Colonic mucosa (tissue), 4 donors: ENCODE data around the gene ABCC10. TPM values are rescaled to one million over a fixed set of nuclear protein-coding genes. Genes with fewer than 3 reads are reported as not detected.

Experiments
- DNase-seq: peaks from one replicate; pipeline ENCODE4 v3.0.0-alpha.2; 2020
- H3K27ac ChIP-seq: fragments of 200-600 bp; one replicate; pipeline ENCODE4 v1.8.0; 2021
- H3K27me3 ChIP-seq: fragments of 200-600 bp; one replicate; pipeline ENCODE4 v1.8.0; 2021
- H3K36me3 ChIP-seq: fragments of 200-600 bp; one replicate; pipeline ENCODE4 v1.8.0; 2021
- H3K4me1 ChIP-seq: fragments of 200-600 bp; one replicate; pipeline ENCODE4 v1.8.0; 2021; ENCODE audit warnings: mild to moderate bottlenecking
- H3K4me3 ChIP-seq: fragments of 200-600 bp; one replicate; pipeline ENCODE4 v1.8.0; 2021
- H3K9ac ChIP-seq, 2 donors: one replicate each; pipeline ENCODE4 v1.7.0; 2013; ENCODE audit warnings: control low read depth in 2 of 2, low read depth in 2 of 2, low read length in 2 of 2
- H3K9me3 ChIP-seq: fragments of 200-600 bp; one replicate; pipeline ENCODE4 v1.8.0; 2021
- intact Hi-C: fragments of 100-400 bp; cut with DNase I; formaldehyde crosslinking; loops from one replicate; pipeline ENCODE4 v1.14.1; 2022
- total RNA-seq, 2 donors: library from RNA; stranded (reverse); fragmentation: NEBNext Ultra II Directional in 1 of 2; extraction: Animal tissue kit (Norgen Biotek cat#: 25700) in 1 of 2; gene quantifications; one replicate each; pipeline ENCODE4 v1.2.1, GENCODE V29; 2021
- TF ChIP-seq, protein P1 (sequence below): fragments of 200-600 bp; IDR thresholded peaks from one replicate; pipeline ENCODE4 v1.8.0; 2022; ENCODE audit warnings: antibody characterized with exemption, mild to moderate bottlenecking
- donor health status: healthy.
- donor health status: DM: no; HTN: no; CAD: no.
- donor health status: DM: no; HTN: no; CAD: no.

ABCC10 gene
- total RNA-seq, 2 donors from 2014 or later: 22.9 to 33.9 TPM

DNA sequence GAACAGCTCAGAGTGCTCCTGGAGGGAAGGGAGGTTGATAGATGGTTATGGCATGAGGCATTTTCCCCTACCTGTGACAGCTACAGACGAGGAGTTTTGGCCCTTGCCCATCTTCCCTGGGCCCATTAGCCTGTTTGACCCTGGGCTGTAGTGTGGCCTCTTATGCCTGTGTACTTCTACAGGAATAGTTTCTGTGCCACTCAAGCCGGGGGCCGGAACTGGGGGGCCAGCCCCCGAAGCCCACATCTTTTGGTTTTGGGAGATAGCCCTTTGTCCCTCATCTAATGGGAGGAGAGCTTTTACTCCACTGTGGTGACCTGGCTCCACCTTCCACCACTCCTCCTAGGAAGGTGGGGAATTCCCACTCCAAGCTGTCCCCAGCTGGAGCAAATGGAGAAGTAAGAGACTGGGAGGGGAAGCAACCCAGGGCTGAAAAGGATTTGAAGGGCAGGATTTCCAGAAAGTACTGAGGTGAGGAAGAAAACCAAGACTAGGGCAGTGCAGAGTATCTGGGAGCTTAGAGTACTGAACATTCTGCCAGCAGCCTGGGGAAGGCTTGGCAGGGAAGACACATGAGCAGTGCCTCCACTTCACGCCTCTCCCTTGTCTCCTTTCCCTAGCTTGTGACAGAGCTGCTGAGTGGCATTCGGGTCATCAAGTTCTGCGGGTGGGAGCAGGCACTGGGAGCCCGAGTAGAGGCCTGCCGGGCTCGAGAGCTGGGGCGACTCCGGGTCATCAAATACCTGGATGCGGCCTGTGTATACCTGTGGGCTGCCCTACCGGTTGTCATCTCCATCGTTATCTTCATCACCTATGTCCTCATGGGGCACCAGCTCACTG lies 6.9 kb downstream of the ABCC10 start:
- peaks cover 9% of the 10 kb centered on the region for H3K4me1 ChIP-seq
- intact Hi-C loops: no loop called here
- H3K36me3 ChIP-seq: no peaks in the 10 kb centered on the region
- no peaks in the 10 kb centered on the region for H3K9me3 ChIP-seq
- H3K4me3 ChIP-seq: no peak overlapping the region
- DNase-seq: no peak
- TF ChIP-seq, protein P1, sequence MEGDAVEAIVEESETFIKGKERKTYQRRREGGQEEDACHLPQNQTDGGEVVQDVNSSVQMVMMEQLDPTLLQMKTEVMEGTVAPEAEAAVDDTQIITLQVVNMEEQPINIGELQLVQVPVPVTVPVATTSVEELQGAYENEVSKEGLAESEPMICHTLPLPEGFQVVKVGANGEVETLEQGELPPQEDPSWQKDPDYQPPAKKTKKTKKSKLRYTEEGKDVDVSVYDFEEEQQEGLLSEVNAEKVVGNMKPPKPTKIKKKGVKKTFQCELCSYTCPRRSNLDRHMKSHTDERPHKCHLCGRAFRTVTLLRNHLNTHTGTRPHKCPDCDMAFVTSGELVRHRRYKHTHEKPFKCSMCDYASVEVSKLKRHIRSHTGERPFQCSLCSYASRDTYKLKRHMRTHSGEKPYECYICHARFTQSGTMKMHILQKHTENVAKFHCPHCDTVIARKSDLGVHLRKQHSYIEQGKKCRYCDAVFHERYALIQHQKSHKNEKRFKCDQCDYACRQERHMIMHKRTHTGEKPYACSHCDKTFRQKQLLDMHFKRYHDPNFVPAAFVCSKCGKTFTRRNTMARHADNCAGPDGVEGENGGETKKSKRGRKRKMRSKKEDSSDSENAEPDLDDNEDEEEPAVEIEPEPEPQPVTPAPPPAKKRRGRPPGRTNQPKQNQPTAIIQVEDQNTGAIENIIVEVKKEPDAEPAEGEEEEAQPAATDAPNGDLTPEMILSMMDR: no peak
- no peak overlapping the region for H3K9ac ChIP-seq
- H3K27ac ChIP-seq: no peak overlapping the region
- no peaks in the 10 kb centered on the region for H3K27me3 ChIP-seq

DNA sequence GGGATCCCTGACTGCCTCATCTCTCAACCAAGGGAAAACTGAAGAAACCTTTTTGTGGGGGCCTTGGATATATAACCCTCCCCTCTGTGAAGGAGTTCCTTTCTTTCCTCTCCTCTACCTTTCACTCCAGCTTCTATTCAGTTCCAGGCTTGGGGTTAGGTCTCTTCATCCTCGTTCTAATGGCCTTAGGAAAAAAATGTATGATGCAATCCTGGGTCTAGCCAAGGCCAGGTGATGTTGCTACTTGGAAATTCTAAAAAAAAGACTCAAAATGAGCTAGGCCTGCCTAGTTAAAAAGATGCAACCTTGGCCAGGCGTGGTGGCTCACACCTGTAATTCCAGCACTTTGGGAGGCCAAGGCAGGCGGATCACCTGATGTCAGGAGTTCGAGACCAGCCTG lies 7.6 kb downstream of the ABCC10 start:
- TF ChIP-seq, protein P1: no peak
- H3K27ac ChIP-seq: no peak overlapping the region
- no peak overlapping the region for H3K4me3 ChIP-seq
- intact Hi-C loops: no loop called here
- no peaks in the 10 kb centered on the region for H3K9me3 ChIP-seq
- peaks cover 9% of the 10 kb centered on the region for H3K4me1 ChIP-seq
- H3K36me3 ChIP-seq: no peaks in the 10 kb centered on the region
- H3K27me3 ChIP-seq: no peaks in the 10 kb centered on the region
- H3K9ac ChIP-seq: no peak overlapping the region
- no peak for DNase-seq

DNA sequence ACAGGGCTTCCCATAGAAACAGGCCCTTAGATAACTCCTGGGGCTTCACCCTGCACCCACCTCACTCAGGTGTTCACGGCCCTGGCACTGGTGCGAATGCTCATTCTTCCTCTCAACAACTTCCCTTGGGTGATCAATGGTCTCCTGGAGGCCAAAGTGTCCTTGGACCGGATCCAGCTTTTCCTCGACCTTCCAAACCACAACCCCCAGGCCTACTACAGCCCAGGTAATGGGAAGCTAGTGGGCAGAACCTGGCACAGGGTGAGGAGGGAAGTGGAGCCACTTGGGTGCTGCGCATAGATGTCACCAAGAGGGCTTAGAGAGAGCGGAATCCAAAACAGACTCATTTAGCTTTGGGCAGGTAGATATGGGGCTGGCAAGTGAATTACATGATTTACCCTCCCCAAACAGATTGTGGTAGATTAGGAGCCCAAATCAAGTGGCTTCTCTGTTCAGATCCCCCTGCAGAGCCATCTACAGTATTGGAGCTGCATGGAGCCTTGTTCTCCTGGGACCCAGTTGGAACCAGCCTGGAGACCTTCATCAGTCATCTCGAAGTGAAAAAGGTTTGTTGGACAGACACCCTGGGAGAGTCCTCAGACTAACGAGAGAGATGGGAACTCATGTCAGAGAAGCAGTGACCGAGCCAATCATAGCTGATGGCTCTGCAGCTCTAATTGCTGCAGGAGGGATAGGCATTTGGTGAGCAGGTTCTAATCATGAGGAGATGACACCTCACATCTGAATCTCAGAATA lies 8.5 kb downstream of the ABCC10 start:
- TF ChIP-seq, protein P1: no peak
- Histone ChIP-seq H3K9ac (no peak overlapping the region), H3K9me3 (no peaks in the 10 kb centered on the region), H3K27me3 (no peaks in the 10 kb centered on the region), H3K4me1 (peaks cover 9% of the 10 kb centered on the region), H3K27ac (peak overlapping the region; percentile 16), H3K4me3 (no peak overlapping the region), H3K36me3 (no peaks in the 10 kb centered on the region)
- DNase-seq: no peak
- intact Hi-C loops: no loop called here

DNA sequence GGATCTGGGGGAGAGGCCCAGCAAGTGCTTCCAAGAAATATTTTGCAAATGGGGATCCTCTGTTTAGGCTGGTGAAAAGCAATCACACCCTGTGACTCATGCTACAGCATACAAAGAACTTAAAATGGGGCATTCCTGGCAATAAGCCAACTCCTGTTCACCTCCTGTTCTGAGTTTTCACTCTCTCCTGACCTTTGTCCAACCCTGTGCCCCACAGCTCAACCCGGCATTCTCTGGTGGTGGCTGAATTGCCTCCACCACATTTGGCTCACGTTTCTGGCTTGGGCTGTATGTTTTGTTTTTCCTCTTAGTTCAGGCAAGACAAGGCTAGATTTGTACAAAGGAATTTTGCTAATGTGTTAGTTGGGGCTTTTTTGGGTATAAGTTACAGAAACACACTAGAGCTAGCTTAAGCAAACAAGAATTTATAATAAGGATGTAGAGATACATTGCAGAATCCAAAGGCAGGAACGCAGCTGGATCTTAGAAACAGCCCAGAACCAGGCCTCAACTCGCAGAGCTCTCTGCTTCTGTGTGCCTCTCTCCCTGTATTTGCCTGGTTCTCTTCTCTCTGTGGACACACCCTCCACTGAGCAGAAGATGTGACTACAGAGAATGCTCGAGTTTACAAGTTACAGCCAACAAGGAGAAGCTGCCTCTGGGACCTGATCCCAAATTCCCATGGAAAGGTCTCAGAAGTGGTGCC lies 9.4 kb downstream of the ABCC10 start:
- Histone ChIP-seq H3K4me1 (peaks cover 9% of the 10 kb centered on the region), H3K36me3 (no peaks in the 10 kb centered on the region), H3K9ac (peak overlapping the region in 1 of 2 donors; percentile 41), H3K27me3 (no peaks in the 10 kb centered on the region), H3K4me3 (no peak overlapping the region), H3K27ac (peak overlapping the region; percentile 16), H3K9me3 (no peaks in the 10 kb centered on the region)
- no peak for DNase-seq
- intact Hi-C loops: no loop called here
- TF ChIP-seq, protein P1: no peak

DNA sequence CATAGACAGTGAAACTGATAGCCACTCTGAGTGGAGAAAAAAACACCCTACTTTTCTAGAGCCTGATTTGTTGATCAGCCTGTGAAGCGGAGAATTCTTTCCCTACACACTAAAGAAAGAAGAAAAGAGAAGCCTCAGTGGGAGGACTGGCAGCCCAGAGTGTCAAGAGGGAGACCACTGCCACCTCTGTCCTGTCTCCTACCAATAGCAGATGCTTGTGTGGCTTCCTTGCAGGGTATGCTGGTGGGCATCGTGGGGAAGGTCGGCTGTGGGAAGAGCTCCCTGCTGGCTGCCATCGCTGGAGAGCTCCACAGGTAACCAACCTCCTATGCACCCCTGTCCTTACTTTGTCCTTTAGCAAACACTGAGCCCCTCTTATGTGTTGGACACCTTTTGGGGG lies 10.4 kb downstream of the ABCC10 start:
- H3K27me3 ChIP-seq: no peaks in the 10 kb centered on the region
- TF ChIP-seq, protein P1: no peak
- peaks cover 9% of the 10 kb centered on the region for H3K4me1 ChIP-seq
- intact Hi-C loops: no loop called here
- H3K36me3 ChIP-seq: peaks cover 5% of the 10 kb centered on the region
- no peak overlapping the region for H3K9ac ChIP-seq
- H3K4me3 ChIP-seq: no peak overlapping the region
- DNase-seq: no peak
- H3K27ac ChIP-seq: peak overlapping the region; percentile 16
- no peaks in the 10 kb centered on the region for H3K9me3 ChIP-seq
